ENCODE results near the gene EXOC3.

The EXOC3 gene

GRCh38 chr5:431001-431710, 11.8 kb upstream of the EXOC3 start:
- in situ Hi-C loops (cut with HindIII; ENCODE audit: low sequenced_read_pairs) = no loop called here
- no peak for DNase-seq (ENCODE audit: low read depth)
- H3K4me3 ChIP-seq (ENCODE audit: low read depth, low read length) = no peak overlapping the region
- TF ChIP-seq CTCF (IDR thresholded peaks at IDR 0.05; ENCODE audit: low read depth, low read length, missing control alignments) = peak; percentile 88

GRCh38 chr5:431711-432050, 11.3 kb upstream of the EXOC3 start:
- TF ChIP-seq CTCF (IDR thresholded peaks at IDR 0.05; ENCODE audit: low read depth, low read length, missing control alignments) = no peak

GRCh38 chr5:432201-432927, 10.6 kb upstream of the EXOC3 start:
- in situ Hi-C loops (cut with HindIII; ENCODE audit: low sequenced_read_pairs) = no loop called here
- no peak overlapping the region for H3K4me3 ChIP-seq (ENCODE audit: low read depth, low read length)
- DNase-seq (ENCODE audit: low read depth) = no peak
- TF ChIP-seq CTCF (IDR thresholded peaks at IDR 0.05; ENCODE audit: low read depth, low read length, missing control alignments) = no peak

More at GRCh38 chr5:431711-432050, 11.3 kb upstream of the EXOC3 start:
- in situ Hi-C loops (cut with HindIII; ENCODE audit: low sequenced_read_pairs) = no loop called here
- H3K4me3 ChIP-seq (ENCODE audit: low read depth, low read length) = no peak overlapping the region
- DNase-seq (ENCODE audit: low read depth) = no peak

- no peak for DNase-seq (ENCODE audit: low read depth)
- TF ChIP-seq CTCF (IDR thresholded peaks at IDR 0.05; ENCODE audit: low read depth, low read length, missing control alignments) = no peak
- in situ Hi-C loops (cut with HindIII; ENCODE audit: low sequenced_read_pairs) = no loop called here
- H3K4me3 ChIP-seq (ENCODE audit: low read depth, low read length) = no peak overlapping the region
These were observed 9.8 kb upstream of the EXOC3 start for GRCh38 chr5:432928-433791.

- no peak overlapping the region for H3K4me3 ChIP-seq (ENCODE audit: low read depth, low read length)
- in situ Hi-C loops (cut with HindIII; ENCODE audit: low sequenced_read_pairs) = no loop called here
- TF ChIP-seq CTCF (IDR thresholded peaks at IDR 0.05; ENCODE audit: low read depth, low read length, missing control alignments) = no peak
These were observed 9.1 kb upstream of the EXOC3 start for GRCh38 chr5:433836-434235.

GRCh38 chr5:434443-435146, 8.4 kb upstream of the EXOC3 start:
- no peak for TF ChIP-seq CTCF (IDR thresholded peaks at IDR 0.05; ENCODE audit: low read depth, low read length, missing control alignments)
- in situ Hi-C loops (cut with HindIII; ENCODE audit: low sequenced_read_pairs) = no loop called here
- no peak for DNase-seq (ENCODE audit: low read depth)
- H3K4me3 ChIP-seq (ENCODE audit: low read depth, low read length) = no peak overlapping the region

More at GRCh38 chr5:433836-434235, 9.1 kb upstream of the EXOC3 start:
- no peak for DNase-seq (ENCODE audit: low read depth)

All from astrocyte of the cerebellum (primary cell).